ENCODE measurements around the gene VSIG4.

VSIG4 gene

GRCh38 chrX:66024570-66024969 is 15.3 kb downstream of the VSIG4 start:
- TF ChIP-seq, protein P1, sequence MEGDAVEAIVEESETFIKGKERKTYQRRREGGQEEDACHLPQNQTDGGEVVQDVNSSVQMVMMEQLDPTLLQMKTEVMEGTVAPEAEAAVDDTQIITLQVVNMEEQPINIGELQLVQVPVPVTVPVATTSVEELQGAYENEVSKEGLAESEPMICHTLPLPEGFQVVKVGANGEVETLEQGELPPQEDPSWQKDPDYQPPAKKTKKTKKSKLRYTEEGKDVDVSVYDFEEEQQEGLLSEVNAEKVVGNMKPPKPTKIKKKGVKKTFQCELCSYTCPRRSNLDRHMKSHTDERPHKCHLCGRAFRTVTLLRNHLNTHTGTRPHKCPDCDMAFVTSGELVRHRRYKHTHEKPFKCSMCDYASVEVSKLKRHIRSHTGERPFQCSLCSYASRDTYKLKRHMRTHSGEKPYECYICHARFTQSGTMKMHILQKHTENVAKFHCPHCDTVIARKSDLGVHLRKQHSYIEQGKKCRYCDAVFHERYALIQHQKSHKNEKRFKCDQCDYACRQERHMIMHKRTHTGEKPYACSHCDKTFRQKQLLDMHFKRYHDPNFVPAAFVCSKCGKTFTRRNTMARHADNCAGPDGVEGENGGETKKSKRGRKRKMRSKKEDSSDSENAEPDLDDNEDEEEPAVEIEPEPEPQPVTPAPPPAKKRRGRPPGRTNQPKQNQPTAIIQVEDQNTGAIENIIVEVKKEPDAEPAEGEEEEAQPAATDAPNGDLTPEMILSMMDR (IDR thresholded peaks at IDR 0.05; ENCODE audit: insufficient read depth, low read depth, low read length, missing control alignments), result no peak
- H3K4me3 ChIP-seq (ENCODE audit: low read depth, low read length), result no peak overlapping the region
- no peak for DNase-seq (ENCODE audit: low read depth)

- H3K4me3 ChIP-seq (ENCODE audit: low read depth, low read length), result no peak overlapping the region
- TF ChIP-seq, protein P1 (IDR thresholded peaks at IDR 0.05; ENCODE audit: insufficient read depth, low read depth, low read length, missing control alignments), result no peak
- no peak for DNase-seq (ENCODE audit: low read depth)
These were observed 15.8 kb downstream of the VSIG4 start for GRCh38 chrX:66024092-66024467.

DNA sequence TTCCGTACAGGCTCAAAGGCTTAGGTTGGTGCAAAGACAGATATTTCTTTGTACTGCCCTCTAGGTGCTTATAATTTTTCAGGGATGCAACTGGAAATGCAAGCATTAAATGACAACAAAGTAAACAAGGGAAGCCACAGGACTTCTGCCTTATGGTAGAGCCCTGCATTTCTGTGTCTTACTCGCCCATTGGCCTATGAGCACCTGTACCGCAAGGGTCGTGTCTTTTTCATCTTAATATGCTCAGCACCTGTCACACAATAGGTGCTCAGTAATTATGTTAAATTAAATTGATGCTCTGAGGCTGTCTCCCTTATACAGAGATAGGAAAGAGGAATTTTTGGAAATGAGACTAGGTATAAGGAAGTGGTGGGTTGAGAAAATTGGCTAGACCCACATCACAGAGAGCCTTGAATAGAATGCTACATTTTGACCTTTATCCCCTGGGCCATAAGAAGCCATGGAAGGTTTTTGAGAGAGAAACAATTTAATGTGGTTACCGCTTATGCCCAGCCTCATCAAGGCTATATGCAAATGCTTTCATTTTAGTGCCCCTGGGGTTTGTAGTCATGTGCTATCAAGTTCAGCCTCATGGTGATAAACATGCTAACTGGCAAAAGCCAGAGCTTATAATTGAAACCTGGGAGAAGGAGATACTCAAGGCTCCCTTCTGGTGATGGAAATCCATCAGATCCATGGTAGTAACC is 16.3 kb downstream of the VSIG4 start:
- TF ChIP-seq, protein P1 (IDR thresholded peaks at IDR 0.05; ENCODE audit: insufficient read depth, low read depth, low read length, missing control alignments), result no peak
- no peak overlapping the region for H3K4me3 ChIP-seq (ENCODE audit: low read depth, low read length)
- no peak for DNase-seq (ENCODE audit: low read depth)

DNA sequence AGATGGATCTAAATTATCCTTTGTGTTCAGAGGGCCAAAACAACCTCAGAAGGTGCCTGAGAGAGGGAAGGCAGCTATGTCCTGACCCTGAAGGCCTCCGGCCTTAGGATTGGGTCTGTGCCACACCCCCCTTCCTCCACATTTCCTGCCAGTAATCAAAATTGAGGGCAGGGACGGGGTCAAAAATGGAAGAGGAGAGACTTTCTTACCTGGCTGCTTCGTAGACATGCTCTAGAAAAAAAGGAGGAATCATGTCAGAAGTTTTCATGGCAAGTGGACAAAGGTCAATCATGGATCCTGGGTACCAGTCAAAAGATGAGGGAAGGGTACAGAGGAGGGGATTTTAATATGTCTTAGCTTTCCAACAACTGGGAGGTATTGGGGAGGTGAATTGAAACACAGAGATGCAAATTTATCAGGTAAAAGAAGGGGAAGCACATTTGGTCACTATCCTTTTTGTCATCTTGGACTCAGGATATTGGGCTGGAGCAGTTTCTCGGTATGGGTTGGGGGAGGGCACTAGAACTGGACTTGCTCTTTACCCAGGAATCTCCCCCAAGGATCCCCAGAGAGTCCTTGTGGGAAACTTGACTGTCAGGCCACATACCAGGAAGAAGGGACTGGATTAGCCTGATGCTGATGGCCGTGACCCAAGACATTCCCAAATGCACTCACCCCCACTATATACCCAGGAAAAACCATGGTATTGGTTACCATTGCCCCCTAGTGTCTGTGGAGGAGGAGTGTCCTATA is 17.1 kb downstream of the VSIG4 start:
- DNase-seq (ENCODE audit: low read depth), result no peak
- H3K4me3 ChIP-seq (ENCODE audit: low read depth, low read length), result no peak overlapping the region
- TF ChIP-seq, protein P1 (IDR thresholded peaks at IDR 0.05; ENCODE audit: insufficient read depth, low read depth, low read length, missing control alignments), result peak; percentile 31

DNA sequence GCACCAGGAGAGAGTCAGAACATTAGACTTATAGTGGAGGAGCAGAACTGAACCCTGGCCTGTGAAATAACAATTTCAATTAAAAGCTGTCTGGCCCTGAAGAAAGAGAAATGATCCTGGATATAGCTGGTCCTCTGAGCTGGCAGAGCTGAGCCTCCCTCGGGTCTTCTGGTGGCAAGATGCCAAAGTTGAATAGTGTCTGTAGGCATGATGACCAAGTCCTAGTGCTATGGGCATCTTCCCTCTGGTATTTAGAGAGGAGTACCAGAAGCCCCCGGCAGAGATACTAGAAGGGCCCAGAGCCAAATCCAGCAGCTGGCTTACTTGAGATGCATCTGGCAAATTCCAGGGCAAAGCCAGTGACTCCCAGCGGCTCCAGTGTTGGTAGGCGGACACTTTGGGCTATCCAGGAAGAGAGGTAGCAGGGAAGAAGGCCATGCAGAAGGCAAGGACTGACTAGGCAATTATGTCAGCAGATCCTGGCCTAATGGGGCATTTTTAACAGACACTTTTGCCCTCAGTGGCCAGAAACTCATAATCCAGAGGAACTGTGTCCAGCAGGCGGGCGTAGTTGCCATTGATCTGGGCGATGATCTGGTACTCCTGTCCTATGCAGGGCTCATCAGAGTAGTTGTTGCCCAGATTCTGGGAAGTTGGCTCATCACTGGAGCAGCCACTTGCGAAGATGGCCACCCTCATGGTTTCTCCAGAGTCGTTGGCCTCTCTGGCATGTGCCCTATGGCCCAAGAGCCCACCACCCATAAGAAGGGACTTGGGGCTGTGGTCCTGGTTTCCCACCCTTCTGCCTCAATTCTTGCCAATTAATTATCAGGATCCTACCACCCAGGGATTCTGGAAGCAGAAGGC is 17.9 kb downstream of the VSIG4 start:
- DNase-seq (ENCODE audit: low read depth), result no peak
- TF ChIP-seq, protein P1 (IDR thresholded peaks at IDR 0.05; ENCODE audit: insufficient read depth, low read depth, low read length, missing control alignments), result no peak
- no peak overlapping the region for H3K4me3 ChIP-seq (ENCODE audit: low read depth, low read length)

- DNase-seq (ENCODE audit: low read depth), result no peak
- TF ChIP-seq, protein P1 (IDR thresholded peaks at IDR 0.05; ENCODE audit: insufficient read depth, low read depth, low read length, missing control alignments), result no peak
- H3K4me3 ChIP-seq (ENCODE audit: low read depth, low read length), result no peak overlapping the region
These were observed 18.5 kb downstream of the VSIG4 start for GRCh38 chrX:66021401-66021764.

All from GM12865 (cell line).